IPS DF 19.7 (cell line): ENCODE results near the gene PSG3.
"Not testable (repeated sequence)": the region's sequence is repeated elsewhere in the genome, so short reads cannot be mapped to it uniquely, and the experiment has no call there.

Experiments
- DNase-seq: peaks from one replicate; pipeline ENCODE4 v3.0.0-alpha.2; 2013; ENCODE audit warnings: low read depth, low spot score

Gene PSG3

GRCh38 chr19:42740381-42740780 is at the start of gene PSG3:
TSS of gene PSG3 (minus strand) at chr19:42740481. CDS start at chr19:42740384, 97 bp downstream.
- DNase-seq, result not testable (repeated sequence)

DNA sequence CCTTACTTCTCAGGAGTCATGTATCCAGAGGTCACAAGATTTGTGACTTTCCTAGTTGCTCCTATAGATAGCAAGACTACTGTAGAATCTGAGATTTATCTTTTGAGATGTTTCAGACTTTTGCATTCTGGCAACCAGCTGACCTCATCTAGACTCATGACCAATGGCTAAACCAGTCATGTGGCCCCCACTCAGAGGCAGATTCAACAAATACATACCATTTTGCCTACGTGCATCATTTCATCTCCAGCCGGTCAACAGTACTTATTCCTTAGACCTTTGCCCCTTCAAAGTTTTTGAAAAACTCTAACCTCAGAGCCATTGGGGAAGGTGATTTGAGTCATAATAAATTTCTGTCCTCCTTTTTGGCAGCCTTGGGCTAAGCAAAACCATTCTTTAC is 48.5 kb upstream of the PSG3 start:
- not testable (repeated sequence) for DNase-seq

- not testable (repeated sequence) for DNase-seq
Measured at GRCh38 chr19:42787766-42788165, 47.5 kb upstream of the PSG3 start.

GRCh38 chr19:42776750-42777612 is 36.7 kb upstream of the PSG3 start:
- DNase-seq, result not testable (repeated sequence)

DNA sequence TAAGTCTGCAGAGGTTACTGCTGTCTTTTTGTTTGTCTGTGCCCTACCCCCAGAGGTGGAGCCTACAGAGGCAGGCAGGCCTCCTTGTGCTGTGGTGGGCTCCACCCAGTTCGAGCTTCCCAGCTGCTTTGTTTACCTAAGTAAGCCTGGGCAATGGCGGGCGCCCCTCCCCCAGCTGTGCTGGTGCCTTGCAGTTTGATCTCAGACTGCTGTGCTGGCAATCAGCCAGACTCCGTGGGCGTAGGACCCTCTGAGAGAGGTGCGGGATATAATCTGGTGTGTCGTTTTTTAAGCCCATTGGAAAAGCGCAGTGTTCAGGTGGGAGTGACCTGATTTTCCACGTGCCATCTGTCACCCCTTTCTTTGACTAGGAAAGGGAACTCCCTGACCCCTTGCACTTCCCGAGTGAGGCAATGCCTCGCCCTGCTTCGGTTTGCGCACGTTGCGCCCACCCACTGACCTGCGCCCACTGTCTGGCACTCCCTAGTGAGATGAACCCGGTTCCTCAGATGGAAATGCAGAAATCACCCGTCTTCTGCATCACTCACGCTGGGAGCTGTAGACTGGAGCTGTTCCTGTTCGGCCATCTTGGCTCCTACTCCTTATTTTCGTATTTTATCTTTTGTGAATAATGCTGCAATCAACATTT is 34.4 kb upstream of the PSG3 start:
- not testable (repeated sequence) for DNase-seq

DNA sequence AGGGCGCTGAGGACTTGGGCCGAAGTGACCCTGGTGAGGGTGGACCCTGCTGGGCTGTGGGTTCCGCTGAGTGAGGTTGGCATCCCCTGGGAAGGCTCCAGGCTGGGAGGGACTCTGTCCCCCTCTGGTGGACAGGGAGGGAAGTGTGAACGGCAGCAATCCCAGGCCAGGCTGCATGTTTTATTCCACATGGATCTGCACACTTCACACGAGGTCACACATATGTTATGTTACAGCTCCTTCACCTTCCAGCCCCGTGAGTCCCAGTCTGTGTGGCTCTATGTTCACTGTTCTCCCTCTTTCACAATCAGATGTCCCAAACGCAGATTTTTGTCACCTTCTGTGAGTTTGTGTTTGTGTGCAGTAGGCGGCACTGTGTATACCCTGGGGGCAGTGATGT is 27.0 kb upstream of the PSG3 start:
- not testable (repeated sequence) for DNase-seq

DNA sequence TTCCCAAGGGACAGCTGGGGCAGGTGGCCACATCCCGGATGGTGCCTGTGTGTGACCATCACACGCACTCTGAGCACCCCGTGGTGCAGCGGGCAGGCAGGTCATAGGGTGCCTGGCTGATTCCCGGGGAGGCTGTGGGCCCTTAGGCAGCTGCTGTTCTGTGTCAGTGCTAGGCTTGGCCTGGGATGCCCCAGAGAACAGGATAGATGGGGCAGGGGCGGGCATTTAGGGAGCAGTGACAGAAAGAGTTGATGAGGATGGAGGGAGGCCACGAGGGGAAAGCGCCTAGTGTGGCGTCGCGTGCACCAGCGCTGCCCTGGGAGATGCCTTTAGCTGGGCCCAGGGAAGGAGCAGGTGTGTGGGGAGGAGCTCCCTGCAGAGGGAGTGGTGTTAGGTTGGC is 26.6 kb upstream of the PSG3 start:
- not testable (repeated sequence) for DNase-seq

- DNase-seq, result no peak
Measured at GRCh38 chr19:42764836-42765235, 24.6 kb upstream of the PSG3 start.

- DNase-seq, result no peak
Measured at GRCh38 chr19:42762789-42763188, 22.5 kb upstream of the PSG3 start.

DNA sequence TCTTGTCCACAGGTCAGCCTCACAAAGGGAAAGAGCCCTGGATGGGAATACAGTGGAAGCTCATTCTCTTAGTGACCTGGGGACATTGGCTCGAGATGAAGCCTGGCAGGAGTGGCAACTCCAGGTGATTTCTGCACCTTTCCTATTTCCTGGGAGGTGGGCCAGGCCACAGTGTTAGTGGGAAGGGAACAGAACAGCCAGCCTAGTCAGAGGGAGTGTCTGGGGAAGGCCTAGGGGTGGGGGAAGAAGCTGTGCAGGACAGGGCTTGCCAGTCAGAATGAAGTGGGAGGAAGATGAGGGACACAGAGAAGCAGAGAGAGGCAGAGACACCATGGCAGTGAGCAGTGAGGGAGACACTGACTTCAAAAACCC is 21.6 kb upstream of the PSG3 start:
- not testable (repeated sequence) for DNase-seq

DNA sequence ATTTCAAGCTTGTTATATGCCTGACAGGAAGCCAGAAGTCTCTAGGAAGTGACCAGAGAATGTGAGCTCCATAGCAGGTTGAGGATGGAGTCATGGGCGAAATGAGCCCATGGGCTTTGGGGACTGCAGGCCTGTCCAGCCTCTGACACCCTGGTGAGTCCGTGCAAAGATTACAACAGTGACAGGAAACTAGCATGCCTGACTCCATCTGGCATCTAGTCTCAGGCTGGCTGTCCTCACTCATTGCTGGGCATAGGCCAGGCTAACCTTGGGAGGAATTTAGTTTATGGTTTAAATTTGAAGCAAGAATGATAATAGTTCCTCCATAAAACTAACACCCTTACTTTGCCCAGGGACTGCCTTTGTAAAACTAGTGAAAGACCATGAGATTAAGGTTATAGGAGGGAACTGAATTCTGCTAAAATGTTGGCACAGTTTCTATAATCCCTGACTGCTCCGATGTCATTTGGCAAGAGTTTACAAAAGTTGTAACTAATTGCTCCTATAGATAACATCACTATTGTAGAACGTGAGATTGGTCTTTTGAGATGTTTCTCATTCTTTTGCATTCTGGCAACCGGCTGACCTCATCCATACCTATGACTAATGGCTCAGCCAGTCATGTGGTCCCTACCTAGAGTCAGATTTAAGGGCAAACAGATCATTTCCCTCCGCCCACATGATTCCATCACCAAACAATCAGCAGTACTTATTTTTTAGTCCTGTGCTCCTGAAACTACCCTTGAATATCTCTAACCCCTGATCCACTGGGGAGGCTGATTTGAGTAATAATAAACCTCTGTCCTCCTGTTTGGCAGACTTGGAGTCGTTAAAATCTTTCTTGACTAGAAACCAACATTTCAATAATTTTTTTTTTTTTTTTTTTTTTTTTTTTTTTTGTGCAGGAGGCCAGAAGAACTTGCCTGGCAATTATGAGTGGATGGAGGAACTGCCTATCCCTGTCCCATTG is 21.0 kb upstream of the PSG3 start:
- not testable (repeated sequence) for DNase-seq

DNA sequence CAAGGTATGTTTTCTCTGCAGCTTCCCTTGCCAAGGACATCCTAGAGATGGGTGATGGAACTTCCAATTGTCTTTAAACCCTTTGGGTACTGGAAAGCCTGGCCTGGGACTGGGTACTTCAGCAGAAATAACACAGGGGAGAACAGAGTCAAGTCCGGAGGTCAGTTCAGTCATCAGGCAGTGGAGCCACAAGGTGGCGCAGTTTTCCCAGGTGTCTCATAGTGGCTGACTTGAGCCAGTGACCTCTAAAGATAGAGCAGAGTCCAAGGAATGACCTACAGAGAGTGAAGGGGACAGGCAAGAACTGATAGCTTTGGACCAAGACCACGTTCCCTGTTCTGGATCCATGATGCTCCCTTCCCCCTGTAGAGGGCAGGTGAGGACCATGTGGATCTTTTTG is 18.4 kb upstream of the PSG3 start:
- not testable (repeated sequence) for DNase-seq

- not testable (repeated sequence) for DNase-seq
Measured at GRCh38 chr19:42752246-42752645, 12.0 kb upstream of the PSG3 start.

DNA sequence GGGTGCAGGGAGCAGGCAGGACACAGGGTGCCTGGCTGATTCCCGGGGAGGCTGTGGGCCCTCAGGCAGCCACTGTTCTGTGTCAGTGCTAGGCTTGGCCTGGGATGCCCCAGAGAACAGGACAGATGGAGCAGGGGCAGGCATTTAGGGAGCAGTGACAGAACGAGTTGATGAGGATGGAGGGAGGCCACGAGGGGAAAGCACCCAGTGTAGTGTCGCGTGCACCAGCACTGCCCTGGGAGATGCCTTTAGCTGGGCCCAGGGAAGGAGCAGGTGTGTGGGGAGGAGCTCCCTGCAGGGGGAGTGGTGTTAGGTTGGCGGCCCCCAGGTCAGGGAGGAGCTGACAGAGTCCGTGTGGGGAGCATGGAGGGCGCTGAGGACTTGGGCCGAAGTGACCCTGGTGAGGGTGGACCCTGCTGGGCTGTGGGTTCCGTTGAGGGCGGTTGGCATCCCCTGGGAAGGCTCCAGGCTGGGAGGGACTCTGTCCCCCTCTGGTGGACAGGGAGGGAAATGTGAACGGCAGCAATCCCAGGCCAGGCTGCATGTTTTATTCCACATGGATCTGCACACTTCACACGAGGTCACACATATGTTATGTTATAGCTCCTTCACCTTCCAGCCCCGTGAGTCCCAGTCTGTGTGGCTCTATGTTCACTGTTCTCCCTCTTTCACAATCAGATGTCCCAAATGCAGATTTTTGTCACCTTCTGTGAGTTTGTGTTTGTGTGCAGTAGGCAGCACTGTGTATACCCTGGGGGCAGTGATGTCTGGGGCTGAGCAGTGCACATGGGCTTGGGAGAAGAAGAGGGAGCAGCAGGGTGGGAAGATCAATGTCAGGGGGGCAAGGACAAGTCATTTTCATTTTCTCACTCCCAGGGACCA is 1.7 kb upstream of the PSG3 start:
- DNase-seq, result not testable (repeated sequence)

GRCh38 chr19:42737581-42738011 is 2.7 kb downstream of the PSG3 start:
- DNase-seq, result not testable (repeated sequence)

DNA sequence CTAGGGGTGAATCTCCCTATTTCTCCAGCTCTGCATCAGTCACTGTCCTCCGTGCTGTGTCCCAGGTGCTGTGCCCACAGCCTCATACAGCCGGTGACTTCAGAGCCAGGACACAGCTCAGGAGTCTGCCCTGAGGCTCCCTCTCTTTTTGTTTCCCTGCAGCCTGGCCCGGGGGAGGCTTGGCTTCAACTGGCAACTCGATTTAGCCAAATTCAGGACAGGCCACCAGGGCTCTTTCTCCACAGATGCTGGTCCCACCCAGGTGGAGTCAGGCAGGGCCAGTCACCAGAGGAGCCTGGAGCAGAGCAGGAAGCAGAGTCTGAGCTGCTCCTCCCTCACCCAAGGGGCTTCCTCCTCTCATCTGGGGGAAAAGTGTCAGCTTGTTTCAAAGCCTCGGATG is 11.9 kb downstream of the PSG3 start:
- not testable (repeated sequence) for DNase-seq

DNA sequence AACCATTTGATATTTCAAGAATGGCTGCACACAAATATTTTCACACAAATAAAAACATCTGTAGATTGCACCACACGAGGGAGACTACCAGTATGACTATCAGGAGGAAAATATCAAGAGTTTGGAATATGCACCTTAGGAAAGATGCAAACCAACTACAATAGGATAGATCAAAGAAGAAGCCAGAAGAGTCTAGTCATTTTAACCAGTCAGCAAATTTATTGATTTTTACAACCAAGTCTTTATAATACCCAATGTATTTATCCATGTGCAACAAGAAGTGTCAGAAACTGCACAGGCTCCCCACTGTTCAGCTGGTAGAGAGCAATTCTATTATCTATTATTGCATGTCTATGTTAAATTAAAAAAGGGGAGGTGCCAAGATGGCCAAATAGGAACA is 26.3 kb downstream of the PSG3 start:
- not testable (repeated sequence) for DNase-seq

GRCh38 chr19:42712753-42713152 is 27.5 kb downstream of the PSG3 start:
- DNase-seq, result not testable (repeated sequence)

GRCh38 chr19:42710986-42711385 is 29.3 kb downstream of the PSG3 start:
- DNase-seq, result not testable (repeated sequence)

DNA sequence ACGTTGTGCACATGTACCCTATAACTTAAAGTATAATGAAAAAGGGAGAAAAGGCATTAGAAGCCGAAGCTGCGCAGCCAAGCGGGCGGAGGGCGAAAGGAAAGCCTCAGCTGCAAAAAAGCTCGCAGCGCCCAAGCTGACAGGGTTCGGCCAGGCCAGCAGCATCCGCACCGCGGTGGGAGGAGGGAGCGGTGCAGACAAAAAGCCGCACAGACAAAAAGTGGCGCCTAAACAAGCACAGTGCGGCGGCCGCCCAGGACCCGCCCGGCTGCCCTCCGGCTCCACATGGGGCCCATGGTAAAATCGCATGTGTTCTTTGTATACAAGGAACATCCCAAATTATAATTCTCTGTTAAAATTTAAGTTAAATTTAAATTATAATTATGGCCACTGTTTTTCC is 42.4 kb downstream of the PSG3 start:
- no peak for DNase-seq
